GM20000 (cell line): Measurements from ENCODE around the gene PMM2.

Experiments
- DNase-seq: peaks from one replicate; pipeline ENCODE4 v3.0.0; 2012; ENCODE audit warnings: low spot score
- TF ChIP-seq, protein P1 (sequence below): IDR thresholded peaks from 2 replicates; pipeline ENCODE4 v1.5.1; 2012; ENCODE audit warnings: mild to moderate bottlenecking, control low read depth; ENCODE audit errors: extremely low read depth, missing control alignments

The PMM2 gene

DNA sequence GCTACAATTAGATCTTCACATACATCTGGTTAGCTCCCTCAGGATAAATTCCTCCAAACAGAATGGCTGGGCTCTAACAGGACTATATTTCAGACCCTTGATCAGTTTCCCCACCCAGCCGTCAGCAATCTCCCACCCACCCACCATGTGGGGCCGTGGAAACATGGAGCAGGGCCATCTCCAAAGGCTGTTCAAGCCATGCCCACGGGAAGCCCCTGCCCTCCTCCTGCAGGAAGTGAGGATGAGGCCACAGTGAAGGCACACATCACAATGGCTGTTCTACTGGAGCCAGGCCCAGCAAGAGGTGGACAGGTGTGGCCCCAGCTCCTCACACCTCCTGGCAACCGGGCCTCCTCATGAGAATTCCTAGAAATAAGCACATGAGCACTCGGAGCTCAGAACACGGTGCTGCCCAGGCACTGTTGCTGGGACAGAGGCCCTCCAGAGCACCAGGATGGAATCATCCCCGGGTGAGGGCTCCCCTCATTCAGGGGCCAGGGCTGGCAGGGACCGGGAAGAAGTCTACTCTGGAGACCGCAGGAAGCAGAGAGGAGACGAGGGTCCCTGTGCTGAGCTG, 84.5 kb downstream of the PMM2 start, which contains the start of gene LITAFD:
TSS of gene LITAFD (plus strand) at position 311 of the 577 bp plus-strand sequence. CDS start 2,005 bp downstream, outside the sequence.
- TF ChIP-seq, protein P1, sequence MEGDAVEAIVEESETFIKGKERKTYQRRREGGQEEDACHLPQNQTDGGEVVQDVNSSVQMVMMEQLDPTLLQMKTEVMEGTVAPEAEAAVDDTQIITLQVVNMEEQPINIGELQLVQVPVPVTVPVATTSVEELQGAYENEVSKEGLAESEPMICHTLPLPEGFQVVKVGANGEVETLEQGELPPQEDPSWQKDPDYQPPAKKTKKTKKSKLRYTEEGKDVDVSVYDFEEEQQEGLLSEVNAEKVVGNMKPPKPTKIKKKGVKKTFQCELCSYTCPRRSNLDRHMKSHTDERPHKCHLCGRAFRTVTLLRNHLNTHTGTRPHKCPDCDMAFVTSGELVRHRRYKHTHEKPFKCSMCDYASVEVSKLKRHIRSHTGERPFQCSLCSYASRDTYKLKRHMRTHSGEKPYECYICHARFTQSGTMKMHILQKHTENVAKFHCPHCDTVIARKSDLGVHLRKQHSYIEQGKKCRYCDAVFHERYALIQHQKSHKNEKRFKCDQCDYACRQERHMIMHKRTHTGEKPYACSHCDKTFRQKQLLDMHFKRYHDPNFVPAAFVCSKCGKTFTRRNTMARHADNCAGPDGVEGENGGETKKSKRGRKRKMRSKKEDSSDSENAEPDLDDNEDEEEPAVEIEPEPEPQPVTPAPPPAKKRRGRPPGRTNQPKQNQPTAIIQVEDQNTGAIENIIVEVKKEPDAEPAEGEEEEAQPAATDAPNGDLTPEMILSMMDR = no peak
- no peak for DNase-seq

DNA sequence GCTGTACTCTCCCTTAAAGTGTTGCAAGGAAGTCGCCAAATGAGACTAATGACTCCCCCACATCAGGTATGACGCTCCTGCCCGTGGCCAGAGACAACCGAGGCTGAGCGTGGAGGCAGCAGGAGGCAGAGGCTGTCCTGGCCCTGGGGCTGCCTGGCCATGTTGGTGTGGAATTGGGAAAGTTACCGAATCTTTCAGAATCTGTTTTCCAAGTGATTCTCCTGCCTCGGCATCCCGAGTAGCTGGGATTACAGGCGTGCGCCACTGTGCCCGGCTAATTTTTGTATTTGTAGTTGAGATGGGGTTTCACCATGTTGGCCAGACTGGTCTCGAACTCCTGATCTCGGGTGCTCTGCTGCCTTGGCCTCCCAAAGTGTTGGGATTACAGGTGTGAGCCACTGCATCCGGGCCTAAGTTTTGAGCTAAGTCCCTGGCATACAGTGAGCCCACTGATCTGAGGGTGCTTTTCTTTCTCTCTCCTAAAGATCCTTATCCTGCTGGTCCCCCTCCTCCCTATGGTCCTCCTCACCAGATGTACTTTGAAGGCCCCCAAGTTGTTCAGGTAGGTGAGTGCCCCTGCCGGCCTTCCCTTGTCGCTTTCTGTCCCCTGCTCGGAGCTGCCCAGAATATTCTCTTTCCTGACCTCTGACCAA, 85.2 kb downstream of the PMM2 start:
- DNase-seq = no peak
- TF ChIP-seq, protein P1 = no peak

DNA sequence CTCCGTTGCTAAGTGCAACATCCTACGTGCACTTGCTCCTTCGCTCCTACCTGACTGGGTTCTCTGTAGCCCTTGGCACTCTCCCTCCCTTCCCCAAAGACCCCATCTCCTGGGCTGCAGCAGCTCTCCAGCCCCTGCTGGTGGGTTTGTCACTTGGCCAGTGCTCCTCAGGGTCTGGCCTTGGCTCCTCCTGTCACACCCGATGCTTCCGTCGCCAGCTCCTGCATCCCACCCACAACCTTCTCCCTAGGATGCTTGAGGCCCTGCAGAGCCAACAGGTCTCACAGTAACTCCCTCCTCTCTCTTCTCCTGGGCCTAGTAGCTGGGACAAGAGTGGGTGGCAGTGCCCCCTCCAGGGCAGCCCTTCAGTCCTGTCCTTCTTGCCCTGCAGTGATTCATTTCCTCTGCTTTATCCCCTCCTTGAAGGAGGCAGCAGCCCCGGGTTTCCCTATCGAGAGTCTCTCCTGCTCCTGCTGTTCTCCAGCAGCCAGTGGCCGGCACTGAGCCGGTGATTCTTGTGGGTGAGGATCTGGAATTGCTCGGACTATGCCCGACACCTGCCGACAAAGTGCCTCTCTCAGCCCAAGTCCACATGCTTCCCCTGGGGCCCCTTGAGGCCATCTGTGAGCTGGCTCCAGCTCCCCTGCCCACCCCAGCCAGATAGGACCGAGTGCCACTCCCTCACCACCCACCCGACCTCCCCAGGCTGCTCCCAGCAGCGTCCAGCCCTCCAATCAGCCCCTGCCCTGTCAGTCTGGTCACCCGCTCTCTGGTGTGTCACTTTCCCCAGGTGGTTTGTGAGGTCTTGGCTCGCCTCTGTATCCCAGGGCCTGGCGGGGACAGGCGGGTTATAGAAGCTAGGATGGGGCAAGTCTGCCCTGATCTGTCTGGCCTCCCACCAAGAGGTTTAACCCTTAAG, 88.3 kb downstream of the PMM2 start:
- TF ChIP-seq, protein P1 = no peak
- no peak for DNase-seq

DNA sequence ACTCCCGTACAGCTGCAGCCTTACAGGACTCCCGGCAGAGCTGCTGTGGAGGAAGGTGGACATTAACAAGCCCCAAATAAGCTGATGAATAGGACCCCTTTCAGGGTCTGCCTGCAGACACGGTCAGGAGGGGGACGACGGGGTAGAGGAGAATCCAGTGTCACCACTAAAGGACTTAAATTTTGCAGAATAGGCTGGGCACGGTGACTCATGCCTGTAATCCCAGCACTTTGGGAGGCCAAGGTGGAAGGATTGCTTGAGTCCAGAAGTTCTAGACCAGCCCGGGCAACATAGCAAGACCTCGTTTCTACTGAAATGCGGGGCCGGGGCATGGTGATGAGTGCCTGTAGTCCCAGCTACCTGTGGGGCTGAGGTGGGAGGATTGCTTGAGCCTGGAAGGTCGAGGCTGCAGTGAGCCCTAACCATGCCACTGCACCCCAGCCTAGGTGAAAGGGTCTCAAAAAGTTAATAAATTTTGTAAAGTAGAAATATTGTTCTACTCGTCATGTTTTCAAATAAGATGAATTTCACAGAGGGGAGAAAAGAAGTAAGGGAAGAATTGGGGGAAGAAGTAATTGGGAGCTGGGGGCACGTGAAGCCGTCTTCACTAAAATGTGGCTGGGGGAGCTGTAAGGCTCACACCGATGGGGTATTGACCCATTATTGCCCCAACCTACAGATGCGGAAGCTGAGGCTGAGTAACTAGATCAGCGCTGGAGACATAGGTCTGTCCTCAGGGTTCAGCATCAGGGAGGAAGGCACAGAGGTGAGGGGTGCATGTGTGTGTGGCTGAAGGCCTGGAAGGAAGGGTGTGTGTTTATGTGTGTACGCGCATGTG, 89.2 kb downstream of the PMM2 start:
- TF ChIP-seq, protein P1 = no peak
- no peak for DNase-seq

DNA sequence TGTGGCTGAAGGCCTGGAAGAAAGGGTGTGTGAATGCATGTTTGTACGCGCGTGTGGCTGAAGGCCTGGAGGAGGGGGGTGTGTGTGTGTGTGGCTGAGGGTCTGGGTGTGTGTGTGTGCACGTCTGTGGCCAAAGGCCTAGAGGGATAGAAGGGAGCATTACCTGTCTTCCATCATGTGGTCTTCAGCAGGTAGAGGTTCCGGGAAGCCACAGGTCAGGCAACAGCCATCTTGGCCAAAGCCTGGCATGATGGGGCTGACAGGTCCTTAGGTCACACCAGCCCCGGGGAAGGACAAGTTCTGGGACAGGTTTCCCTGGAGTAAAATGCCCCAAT, 89.8 kb downstream of the PMM2 start:
- no peak for DNase-seq
- TF ChIP-seq, protein P1 = no peak

DNA sequence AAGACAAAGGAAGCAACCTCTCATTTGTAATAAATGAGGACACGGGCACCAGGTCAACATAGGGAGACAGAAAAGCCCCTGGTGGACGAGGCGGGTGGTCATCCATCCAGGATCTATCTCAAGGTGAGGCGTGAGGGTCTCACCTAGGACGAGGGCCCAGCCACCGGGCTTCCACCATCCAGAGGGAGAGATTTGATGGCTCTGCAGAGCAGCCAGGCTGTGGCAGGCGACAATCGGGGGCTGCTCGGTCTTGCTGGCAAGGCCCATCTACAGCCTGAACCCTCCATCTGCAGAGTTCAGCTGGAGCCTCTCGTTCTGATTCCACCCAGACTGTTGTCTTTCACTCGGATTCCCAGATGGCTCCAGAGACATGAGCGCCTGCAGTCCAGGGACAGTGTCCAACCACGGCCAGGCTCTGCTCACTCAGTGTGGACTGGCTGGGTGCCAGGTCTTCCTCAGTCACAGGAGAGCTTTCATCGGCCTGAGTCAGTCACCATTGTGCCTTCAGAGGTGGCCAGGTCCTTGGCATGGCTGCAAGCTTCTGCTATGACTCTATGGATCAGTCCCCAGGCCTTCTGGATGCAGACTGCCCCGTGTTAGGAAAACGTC, 90.4 kb downstream of the PMM2 start:
- DNase-seq = no peak

More for the DNA sequence above, 90.4 kb downstream of the PMM2 start:
- TF ChIP-seq, protein P1 = no peak
